Kasumi-1 (cell line): Measurements from ENCODE around the gene PRDM5.
"Not testable (repeated sequence)": the region's sequence is repeated elsewhere in the genome, so short reads cannot be mapped to it uniquely, and the experiment has no call there.

Experiments
- DNase-seq, 2 experiments: peaks; one replicate each; lab custom pipeline; 2025; lab: John Stamatoyannopoulos, UW

The PRDM5 gene

GRCh38 chr4:120703908-120704307 is 218.6 kb downstream of the PRDM5 start:
- DNase-seq, result peak; percentile 37 to 49

GRCh38 chr4:120699354-120699753 is 223.2 kb downstream of the PRDM5 start:
- DNase-seq, result no peak

- no peak for DNase-seq
Measured at GRCh38 chr4:120694973-120695372, 227.6 kb downstream of the PRDM5 start.

- DNase-seq, result no peak
Measured at GRCh38 chr4:120693816-120694215, 228.7 kb downstream of the PRDM5 start.

GRCh38 chr4:120692964-120693363 is 229.6 kb downstream of the PRDM5 start:
- no peak for DNase-seq

- no peak for DNase-seq
Measured at GRCh38 chr4:120691536-120691935, 231.0 kb downstream of the PRDM5 start.

- no peak for DNase-seq
Measured at GRCh38 chr4:120691106-120691505, 231.4 kb downstream of the PRDM5 start.

GRCh38 chr4:120688791-120689190 is 233.7 kb downstream of the PRDM5 start:
- no peak for DNase-seq

GRCh38 chr4:120685756-120686278 is 236.7 kb downstream of the PRDM5 start:
- no peak for DNase-seq

GRCh38 chr4:120683897-120684540 is 238.5 kb downstream of the PRDM5 start:
- DNase-seq, result no peak

- no peak for DNase-seq
Measured at GRCh38 chr4:120682981-120683380, 239.5 kb downstream of the PRDM5 start.

GRCh38 chr4:120680647-120681228 is 241.8 kb downstream of the PRDM5 start:
- DNase-seq, result no peak

- DNase-seq, result no peak
Measured at GRCh38 chr4:120673696-120674095, 248.8 kb downstream of the PRDM5 start.

- no peak for DNase-seq
Measured at GRCh38 chr4:120672558-120673147, 249.9 kb downstream of the PRDM5 start.

GRCh38 chr4:120672076-120672475 is 250.4 kb downstream of the PRDM5 start:
- no peak for DNase-seq

GRCh38 chr4:120671538-120671937 is 251.0 kb downstream of the PRDM5 start:
- no peak for DNase-seq

- DNase-seq, result peak; percentile 50 to 59
Measured at GRCh38 chr4:120667102-120667501, 255.4 kb downstream of the PRDM5 start.

- no peak for DNase-seq
Measured at GRCh38 chr4:120664851-120665250, 257.7 kb downstream of the PRDM5 start.

GRCh38 chr4:120659616-120660170 is 262.8 kb downstream of the PRDM5 start:
- DNase-seq, result no peak

GRCh38 chr4:120658772-120659171 is 263.8 kb downstream of the PRDM5 start:
- peak; percentile 95 for DNase-seq

- DNase-seq, result no peak
Measured at GRCh38 chr4:120653804-120654573, 268.5 kb downstream of the PRDM5 start.

- DNase-seq, result not testable (repeated sequence)
Measured at GRCh38 chr4:120648336-120648735, 274.2 kb downstream of the PRDM5 start.
